Measurements from ENCODE around the gene NDUFAF8. TPM values are rescaled to one million over a fixed set of nuclear protein-coding genes. Genes with fewer than 3 reads are reported as not detected.

The NDUFAF8 gene
- total and polyA plus RNA-seq, 9 donors: 36.3 to 69.7 (median 53.4) TPM

DNA sequence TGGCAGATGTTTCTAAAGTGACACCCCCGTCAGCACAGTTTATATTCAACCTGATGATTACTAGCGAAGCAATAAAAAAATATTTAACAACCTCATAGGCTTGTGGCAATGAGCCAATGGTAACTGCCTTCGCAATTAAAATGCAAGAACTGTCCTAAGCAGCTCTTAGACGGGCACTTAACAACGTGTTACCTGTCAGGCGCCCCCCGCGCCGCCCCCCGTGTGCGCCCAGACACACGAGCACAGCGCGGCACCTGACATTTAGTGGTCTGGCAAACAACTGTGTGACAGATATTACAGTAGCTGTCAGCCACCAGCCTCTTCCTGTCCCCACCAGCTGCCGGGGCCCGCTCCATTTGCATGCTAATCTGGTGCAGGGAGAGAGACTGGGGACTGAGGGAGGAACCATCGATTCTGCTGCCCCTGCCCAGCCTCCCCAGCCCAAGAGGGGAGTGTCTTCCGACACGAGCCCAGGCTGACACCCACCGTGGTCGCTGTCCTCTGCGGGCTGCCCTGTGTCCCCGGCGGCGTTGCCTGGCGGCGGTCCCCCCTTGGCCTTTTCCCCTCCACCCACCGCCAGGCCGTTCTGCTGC lies 12.7 kb downstream of the NDUFAF8 start:
- peaks cover 60% of the 10 kb centered on the region for H3K4me1 ChIP-seq (ENCODE audit: control insufficient read depth, insufficient read depth, low read length)
- WGBS (ENCODE audit: insufficient coverage): 67% methylated on average over 22 of the region's 29 CpGs
- H3K27ac ChIP-seq (ENCODE audit: low read length): peak overlapping the region; percentile 81
- no peaks in the 10 kb centered on the region for H3K9me3 ChIP-seq (replicated peaks; ENCODE audit: control insufficient read depth, low read depth, low read length)
- H3K27me3 ChIP-seq (ENCODE audit: control insufficient read depth, insufficient read depth, low read length): no peaks in the 10 kb centered on the region
- H3K4me3 ChIP-seq (ENCODE audit: low read length): no peak overlapping the region
- H3K36me3 ChIP-seq (ENCODE audit: control insufficient read depth, insufficient read depth, low read length): peaks cover 28% of the 10 kb centered on the region
- peak; percentile 56 for DNase-seq

DNA sequence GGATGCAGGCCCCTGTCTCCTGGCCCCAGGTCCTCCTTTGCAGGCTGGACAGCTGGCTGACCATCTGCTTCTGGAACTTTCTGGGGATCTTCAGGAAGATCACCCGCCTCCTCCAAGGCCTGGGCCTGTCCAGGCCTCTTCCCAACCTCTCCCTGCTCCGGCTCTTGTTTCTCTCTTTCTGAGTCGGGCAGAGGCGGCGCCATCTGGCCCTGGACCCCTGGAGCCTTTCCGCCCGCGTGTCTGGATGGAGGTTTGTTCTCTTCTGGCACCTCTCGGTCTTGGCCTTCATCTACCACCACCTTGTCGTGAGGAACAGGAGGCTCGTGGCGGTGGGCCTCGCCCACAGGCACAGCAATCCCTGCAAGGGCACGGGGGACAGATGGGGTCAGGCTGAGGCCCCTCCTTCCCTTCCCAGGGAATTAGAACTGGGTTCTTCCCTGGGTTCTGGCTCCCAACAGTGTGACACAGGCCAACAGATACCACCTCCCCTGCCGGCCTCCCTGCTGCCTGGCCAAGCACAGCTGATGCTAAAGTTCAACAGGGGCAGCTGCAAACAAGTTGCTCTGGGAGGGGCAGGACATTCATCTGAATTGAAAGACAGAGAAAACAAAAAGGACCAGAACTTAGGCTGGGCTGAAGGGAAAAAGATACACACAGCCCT lies 13.3 kb downstream of the NDUFAF8 start:
- H3K27me3 ChIP-seq (ENCODE audit: control insufficient read depth, insufficient read depth, low read length): no peaks in the 10 kb centered on the region
- peak; percentile 60 for DNase-seq
- no peak overlapping the region for H3K4me3 ChIP-seq (ENCODE audit: low read length)
- H3K36me3 ChIP-seq (ENCODE audit: control insufficient read depth, insufficient read depth, low read length): peaks cover 31% of the 10 kb centered on the region
- H3K27ac ChIP-seq (ENCODE audit: low read length): peak overlapping the region; percentile 81
- no peaks in the 10 kb centered on the region for H3K9me3 ChIP-seq (replicated peaks; ENCODE audit: control insufficient read depth, low read depth, low read length)
- WGBS (ENCODE audit: insufficient coverage): 66% methylated on average over 13 of the region's 15 CpGs
- H3K4me1 ChIP-seq (ENCODE audit: control insufficient read depth, insufficient read depth, low read length): peaks cover 61% of the 10 kb centered on the region

DNA sequence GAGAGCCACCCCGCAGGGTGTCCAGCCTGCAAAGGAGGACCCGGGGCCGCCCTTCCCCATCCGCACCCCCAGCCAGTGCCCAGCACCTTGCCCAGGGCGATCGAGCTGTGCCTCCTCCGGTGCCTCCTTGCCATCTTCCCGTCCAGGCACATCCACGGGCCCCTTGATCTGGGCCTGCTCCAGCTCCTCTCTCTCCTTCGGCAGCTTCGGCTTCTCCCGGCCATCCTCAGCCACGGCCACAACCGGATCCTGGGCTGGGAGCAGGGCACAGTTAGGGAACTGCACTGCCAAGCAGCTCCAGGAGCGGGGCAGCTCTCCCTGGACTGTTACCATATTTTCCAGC lies 13.8 kb downstream of the NDUFAF8 start:
- 68% methylated on average over 14 of the region's 15 CpGs for WGBS (ENCODE audit: insufficient coverage)
- H3K9me3 ChIP-seq (replicated peaks; ENCODE audit: control insufficient read depth, low read depth, low read length): no peaks in the 10 kb centered on the region
- no peaks in the 10 kb centered on the region for H3K27me3 ChIP-seq (ENCODE audit: control insufficient read depth, insufficient read depth, low read length)
- no peak for DNase-seq
- H3K4me1 ChIP-seq (ENCODE audit: control insufficient read depth, insufficient read depth, low read length): peaks cover 61% of the 10 kb centered on the region
- H3K27ac ChIP-seq (ENCODE audit: low read length): peak overlapping the region; percentile 81
- H3K36me3 ChIP-seq (ENCODE audit: control insufficient read depth, insufficient read depth, low read length): peaks cover 36% of the 10 kb centered on the region
- no peak overlapping the region for H3K4me3 ChIP-seq (ENCODE audit: low read length)

DNA sequence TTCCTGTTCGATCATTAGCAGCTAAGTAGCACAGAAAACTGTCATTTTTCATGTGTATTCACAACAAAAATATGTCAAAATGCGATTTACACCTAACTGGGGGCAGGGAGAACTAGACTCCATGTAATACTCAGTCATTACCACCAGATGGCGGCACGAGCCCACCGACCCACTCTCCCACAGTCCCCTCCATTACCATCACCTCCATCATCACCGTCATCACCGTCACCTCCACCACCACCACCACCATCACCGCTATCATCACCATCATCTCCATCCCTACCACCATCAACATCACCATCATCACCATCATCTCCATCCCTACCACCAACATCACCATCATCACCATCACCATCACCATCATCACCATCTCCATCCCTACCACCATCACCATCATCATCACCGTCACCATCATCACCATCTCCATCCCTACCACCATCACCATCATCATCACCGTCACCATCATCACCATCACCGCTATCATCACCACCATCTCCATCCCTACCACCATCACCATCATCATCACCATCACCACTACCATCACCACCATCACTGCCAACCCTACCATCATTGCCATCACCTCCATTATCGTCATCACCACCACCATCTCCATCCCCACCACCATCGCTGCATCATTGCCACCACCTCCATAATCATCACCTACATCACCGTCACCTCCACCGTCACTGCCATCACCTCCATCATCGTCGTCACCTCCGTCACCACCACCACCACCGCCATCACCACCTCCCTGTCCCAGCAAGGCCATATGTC lies 14.4 kb downstream of the NDUFAF8 start:
- no peak overlapping the region for H3K27ac ChIP-seq (ENCODE audit: low read length)
- H3K27me3 ChIP-seq (ENCODE audit: control insufficient read depth, insufficient read depth, low read length): no peaks in the 10 kb centered on the region
- H3K36me3 ChIP-seq (ENCODE audit: control insufficient read depth, insufficient read depth, low read length): peaks cover 40% of the 10 kb centered on the region
- H3K4me1 ChIP-seq (ENCODE audit: control insufficient read depth, insufficient read depth, low read length): peaks cover 61% of the 10 kb centered on the region
- H3K9me3 ChIP-seq (replicated peaks; ENCODE audit: control insufficient read depth, low read depth, low read length): no peaks in the 10 kb centered on the region
- H3K4me3 ChIP-seq (ENCODE audit: low read length): no peak overlapping the region
- WGBS (ENCODE audit: insufficient coverage): 44% methylated on average over 13 of the region's 19 CpGs
- DNase-seq: peak; percentile 46

DNA sequence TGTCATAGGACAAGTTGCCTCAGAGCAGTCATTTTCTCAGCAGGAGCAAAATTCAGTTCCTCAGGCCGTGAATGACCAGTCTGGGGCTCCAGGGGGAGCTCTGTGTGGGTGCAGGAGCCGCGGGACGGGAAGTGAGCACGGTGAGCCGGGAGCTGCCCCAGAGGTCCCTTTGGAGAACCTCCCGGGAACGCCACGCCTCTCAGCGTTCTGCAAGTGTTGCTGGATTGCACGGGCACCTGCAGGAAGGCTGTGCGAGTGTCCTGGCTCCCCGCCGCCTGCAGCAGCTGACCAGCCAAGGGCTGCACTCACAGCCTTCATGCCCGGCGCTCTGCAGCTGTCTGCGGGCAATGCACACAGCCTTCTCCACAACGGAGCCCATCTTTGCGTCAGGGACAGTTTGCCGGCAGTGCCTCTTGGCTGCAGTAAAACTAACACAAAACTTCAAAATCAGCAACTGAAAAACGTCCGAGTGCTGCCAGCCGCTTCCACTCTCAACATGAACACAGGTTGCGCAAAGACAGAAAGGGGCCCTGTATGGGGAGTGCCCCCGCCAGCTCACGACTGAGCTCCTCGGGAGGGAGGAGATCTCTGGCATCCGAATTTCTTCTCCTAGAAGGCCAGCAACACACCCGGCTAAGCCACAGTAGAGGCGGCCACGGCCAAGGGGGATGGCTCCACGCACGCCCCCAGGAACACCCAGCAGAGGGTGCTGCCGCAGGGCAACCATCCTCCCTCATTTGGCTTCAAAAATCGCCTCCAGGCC lies 16.0 kb downstream of the NDUFAF8 start:
- peaks cover 47% of the 10 kb centered on the region for H3K36me3 ChIP-seq (ENCODE audit: control insufficient read depth, insufficient read depth, low read length)
- peak overlapping the region; percentile 62 for H3K27ac ChIP-seq (ENCODE audit: low read length)
- H3K4me1 ChIP-seq (ENCODE audit: control insufficient read depth, insufficient read depth, low read length): peaks cover 61% of the 10 kb centered on the region
- peak; percentile 87 for DNase-seq
- no peaks in the 10 kb centered on the region for H3K27me3 ChIP-seq (ENCODE audit: control insufficient read depth, insufficient read depth, low read length)
- H3K9me3 ChIP-seq (replicated peaks; ENCODE audit: control insufficient read depth, low read depth, low read length): no peaks in the 10 kb centered on the region
- 15% methylated on average over 27 of the region's 35 CpGs for WGBS (ENCODE audit: insufficient coverage)
- H3K4me3 ChIP-seq (ENCODE audit: low read length): no peak overlapping the region

DNA sequence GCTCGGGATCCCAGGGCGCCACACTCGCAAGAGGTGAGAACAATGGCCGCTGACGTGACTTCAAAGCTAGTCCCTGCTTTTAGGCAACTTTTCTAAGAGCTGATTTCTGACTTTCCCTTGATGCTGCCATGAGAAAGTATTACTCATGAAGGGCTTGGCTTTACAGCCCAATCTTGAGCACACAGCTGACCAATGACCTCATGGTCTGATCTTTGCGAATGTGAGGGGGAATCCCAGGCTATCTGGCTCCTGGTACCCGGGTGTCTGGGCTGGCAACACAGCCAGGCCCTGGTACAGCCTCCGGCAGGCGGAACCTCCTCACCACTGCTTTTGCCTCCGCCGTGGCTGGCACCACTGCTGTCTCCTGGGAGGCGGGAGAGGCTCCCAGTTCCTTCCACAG lies 17.5 kb downstream of the NDUFAF8 start:
- no peaks in the 10 kb centered on the region for H3K9me3 ChIP-seq (replicated peaks; ENCODE audit: control insufficient read depth, low read depth, low read length)
- H3K4me1 ChIP-seq (ENCODE audit: control insufficient read depth, insufficient read depth, low read length): peaks cover 48% of the 10 kb centered on the region
- H3K27ac ChIP-seq (ENCODE audit: low read length): no peak overlapping the region
- no peak for DNase-seq
- H3K4me3 ChIP-seq (ENCODE audit: low read length): no peak overlapping the region
- peaks cover 45% of the 10 kb centered on the region for H3K36me3 ChIP-seq (ENCODE audit: control insufficient read depth, insufficient read depth, low read length)
- H3K27me3 ChIP-seq (ENCODE audit: control insufficient read depth, insufficient read depth, low read length): no peaks in the 10 kb centered on the region
- 93% methylated on average over 11 of the region's 12 CpGs for WGBS (ENCODE audit: insufficient coverage)

DNA sequence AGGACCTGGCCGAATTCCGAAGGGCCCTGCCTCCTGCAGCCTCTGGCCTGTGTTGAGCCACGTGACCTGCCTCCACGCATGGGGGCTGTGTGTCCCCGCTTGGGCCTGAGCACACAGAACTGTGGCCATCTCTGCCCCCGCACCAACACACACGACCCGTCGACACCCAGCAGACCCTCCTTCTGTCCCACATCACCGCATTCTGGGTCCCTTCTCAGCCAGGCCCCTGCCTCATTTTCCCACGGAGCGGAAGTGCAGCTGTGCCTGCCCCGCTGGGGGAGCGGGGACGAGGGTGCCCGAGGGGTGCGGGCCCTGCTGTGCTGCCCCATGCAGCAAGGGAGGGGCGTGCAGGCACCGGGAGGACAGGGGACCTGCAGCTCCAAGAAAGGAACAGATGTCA lies 18.4 kb downstream of the NDUFAF8 start:
- Histone ChIP-seq H3K9me3 (replicated peaks; ENCODE audit: control insufficient read depth, low read depth, low read length) (no peaks in the 10 kb centered on the region), H3K36me3 (ENCODE audit: control insufficient read depth, insufficient read depth, low read length) (peaks cover 50% of the 10 kb centered on the region), H3K4me3 (ENCODE audit: low read length) (no peak overlapping the region), H3K27me3 (ENCODE audit: control insufficient read depth, insufficient read depth, low read length) (no peaks in the 10 kb centered on the region), H3K27ac (ENCODE audit: low read length) (no peak overlapping the region), H3K4me1 (ENCODE audit: control insufficient read depth, insufficient read depth, low read length) (peaks cover 39% of the 10 kb centered on the region)
- no peak for DNase-seq
- 75% methylated on average over 19 of the region's 19 CpGs for WGBS (ENCODE audit: insufficient coverage)

DNA sequence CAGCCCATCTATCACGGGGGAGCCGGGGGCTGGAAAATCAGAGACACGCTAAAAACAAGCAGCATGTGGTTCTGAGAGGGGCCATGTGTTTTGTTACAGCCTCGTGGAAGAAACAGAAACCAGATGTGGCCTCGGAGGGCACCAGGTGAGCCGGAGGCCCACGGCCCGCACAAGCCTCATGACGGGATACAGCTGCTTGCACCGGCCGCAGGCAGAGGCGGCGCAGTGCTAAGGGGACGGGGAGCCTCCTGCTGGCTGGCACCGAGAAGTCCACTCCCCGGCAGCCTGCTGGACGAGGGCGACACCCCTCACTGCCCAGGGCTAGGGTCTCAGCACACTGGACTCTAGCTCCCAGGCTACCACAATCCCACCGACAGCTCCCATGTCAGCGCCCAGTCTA lies 19.2 kb downstream of the NDUFAF8 start:
- peaks cover 57% of the 10 kb centered on the region for H3K36me3 ChIP-seq (ENCODE audit: control insufficient read depth, insufficient read depth, low read length)
- H3K27me3 ChIP-seq (ENCODE audit: control insufficient read depth, insufficient read depth, low read length): no peaks in the 10 kb centered on the region
- 62% methylated on average over 20 of the region's 20 CpGs for WGBS (ENCODE audit: insufficient coverage)
- DNase-seq: no peak
- no peaks in the 10 kb centered on the region for H3K9me3 ChIP-seq (replicated peaks; ENCODE audit: control insufficient read depth, low read depth, low read length)
- peaks cover 32% of the 10 kb centered on the region for H3K4me1 ChIP-seq (ENCODE audit: control insufficient read depth, insufficient read depth, low read length)
- no peak overlapping the region for H3K27ac ChIP-seq (ENCODE audit: low read length)
- H3K4me3 ChIP-seq (ENCODE audit: low read length): no peak overlapping the region

DNA sequence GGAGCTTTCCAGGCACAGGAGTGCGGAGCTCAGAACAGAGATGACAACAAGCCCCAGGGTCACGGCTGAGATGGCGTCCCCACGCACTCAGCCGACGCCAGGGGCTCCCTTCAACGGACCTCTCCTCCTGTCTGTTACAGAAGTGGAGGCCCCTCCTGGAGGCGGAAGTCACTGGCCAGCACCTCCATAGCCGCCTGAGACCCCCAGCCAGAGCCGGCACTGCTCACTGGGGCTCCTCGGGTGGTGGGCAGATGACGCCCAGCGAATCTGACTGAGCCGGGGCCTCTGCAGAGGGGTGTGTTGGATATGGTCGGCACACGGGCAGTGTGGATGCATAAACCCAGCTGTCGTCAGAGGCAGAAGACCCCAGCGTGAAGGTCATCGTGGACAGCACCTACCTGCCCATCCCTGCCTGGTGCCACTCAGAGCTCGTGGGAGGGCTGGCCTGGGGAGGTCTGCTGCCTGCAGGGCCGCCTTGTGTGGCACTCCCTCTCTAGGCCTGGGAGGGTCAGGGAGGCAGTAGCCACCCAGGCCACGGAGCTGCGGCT lies 20.0 kb downstream of the NDUFAF8 start:
- 83% methylated on average over 19 of the region's 23 CpGs for WGBS (ENCODE audit: insufficient coverage)
- no peak overlapping the region for H3K4me3 ChIP-seq (ENCODE audit: low read length)
- peaks cover 64% of the 10 kb centered on the region for H3K36me3 ChIP-seq (ENCODE audit: control insufficient read depth, insufficient read depth, low read length)
- no peak for DNase-seq
- no peaks in the 10 kb centered on the region for H3K9me3 ChIP-seq (replicated peaks; ENCODE audit: control insufficient read depth, low read depth, low read length)
- no peak overlapping the region for H3K27ac ChIP-seq (ENCODE audit: low read length)
- peaks cover 28% of the 10 kb centered on the region for H3K4me1 ChIP-seq (ENCODE audit: control insufficient read depth, insufficient read depth, low read length)
- no peaks in the 10 kb centered on the region for H3K27me3 ChIP-seq (ENCODE audit: control insufficient read depth, insufficient read depth, low read length)

DNA sequence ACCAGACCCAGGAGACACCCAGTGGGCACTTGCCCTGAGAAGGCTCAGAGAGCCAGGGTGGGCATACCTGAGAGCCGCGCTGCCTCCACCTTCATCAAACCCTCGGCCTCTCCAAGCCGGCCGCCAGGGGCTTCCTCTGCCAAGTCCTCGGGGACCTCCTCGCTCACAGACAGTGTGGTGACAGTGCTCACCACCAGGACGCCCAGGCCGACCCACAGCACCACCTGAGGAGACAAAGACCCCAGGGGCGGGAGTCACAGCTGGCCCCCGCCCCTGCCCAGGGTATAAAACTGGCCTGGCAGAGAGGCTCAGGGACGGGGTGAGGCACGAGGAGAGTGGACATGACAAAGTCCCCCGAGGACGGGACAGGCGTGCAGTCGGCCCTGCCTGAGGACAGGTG lies 21.1 kb downstream of the NDUFAF8 start:
- H3K9me3 ChIP-seq (replicated peaks; ENCODE audit: control insufficient read depth, low read depth, low read length): no peaks in the 10 kb centered on the region
- peaks cover 71% of the 10 kb centered on the region for H3K36me3 ChIP-seq (ENCODE audit: control insufficient read depth, insufficient read depth, low read length)
- H3K27ac ChIP-seq (ENCODE audit: low read length): no peak overlapping the region
- no peaks in the 10 kb centered on the region for H3K27me3 ChIP-seq (ENCODE audit: control insufficient read depth, insufficient read depth, low read length)
- WGBS (ENCODE audit: insufficient coverage): 90% methylated on average over 15 of the region's 17 CpGs
- no peak overlapping the region for H3K4me3 ChIP-seq (ENCODE audit: low read length)
- DNase-seq: no peak
- peaks cover 18% of the 10 kb centered on the region for H3K4me1 ChIP-seq (ENCODE audit: control insufficient read depth, insufficient read depth, low read length)
